H9 (cell line): ENCODE results near the gene GPR89B. TPM values are rescaled to one million over a fixed set of nuclear protein-coding genes. Genes with fewer than 3 reads are reported as not detected.
A peak's percentile ranks its signal among the peaks of the same experiment; 100 is the strongest.

Experiments used
- DNase-seq: peaks from one replicate; pipeline ENCODE4 v3.0.0-alpha.2; 2017
- H2AFZ ChIP-seq: one replicate; pipeline ENCODE4 v1.6.1; 2013; ENCODE audit warnings: mild to moderate bottlenecking, low read length, control low read depth, moderate library complexity
- H2AK5ac ChIP-seq: 2 replicates; pipeline ENCODE4 v1.6.1; 2013; ENCODE audit warnings: low read length, control low read depth, mixed read lengths; ENCODE audit not compliant: insufficient read length
- H2BK120ac ChIP-seq: one replicate; pipeline ENCODE4 v1.6.1; 2013; ENCODE audit warnings: low read depth, mild to moderate bottlenecking, low read length, control low read depth, inconsistent platforms; ENCODE audit not compliant: poor library complexity, severe bottlenecking
- H2BK12ac ChIP-seq: 2 replicates; pipeline ENCODE4 v1.6.1; 2013; ENCODE audit warnings: low read length, control low read depth, mixed read lengths, low read depth; ENCODE audit not compliant: insufficient read length
- H2BK15ac ChIP-seq: 2 replicates; pipeline ENCODE4 v1.6.1; 2013; ENCODE audit warnings: low read depth, low read length, control low read depth
- H2BK20ac ChIP-seq: one replicate; pipeline ENCODE4 v1.6.1; 2013; ENCODE audit warnings: low read depth, mild to moderate bottlenecking, low read length, control low read depth, inconsistent platforms; ENCODE audit not compliant: poor library complexity, severe bottlenecking
- H2BK5ac ChIP-seq: 2 replicates; pipeline ENCODE4 v1.6.1; 2013; ENCODE audit warnings: low read length, control low read depth, mixed read lengths; ENCODE audit not compliant: insufficient read length
- H3K14ac ChIP-seq: 2 replicates; pipeline ENCODE4 v1.6.1; 2013; ENCODE audit warnings: low read length, control low read depth; ENCODE audit not compliant: insufficient read depth
- H3K18ac ChIP-seq: 2 replicates; pipeline ENCODE4 v1.6.1; 2013; ENCODE audit warnings: low read depth, mild to moderate bottlenecking, mixed read lengths, low read length, control low read depth; ENCODE audit not compliant: insufficient read length
- H3K23ac ChIP-seq: 2 replicates; pipeline ENCODE4 v1.6.1; 2013; ENCODE audit warnings: low read length, control low read depth, mixed read lengths, low read depth; ENCODE audit not compliant: insufficient read length
- H3K23me2 ChIP-seq: 2 replicates; pipeline ENCODE4 v1.6.1; 2013; ENCODE audit warnings: low read depth, mild to moderate bottlenecking, mixed read lengths, low read length, control low read depth; ENCODE audit not compliant: insufficient read length, poor library complexity, severe bottlenecking
- H3K27ac ChIP-seq: 2 replicates; pipeline ENCODE4 v1.5.1; 2013; ENCODE audit warnings: low read length, control low read depth, mixed read lengths, low read depth; ENCODE audit not compliant: insufficient read length
- H3K27me3 ChIP-seq: 2 replicates; pipeline ENCODE4 v1.6.1; 2013; ENCODE audit warnings: low read length, control low read depth, inconsistent platforms; ENCODE audit not compliant: insufficient read depth
- H3K4ac ChIP-seq: 2 replicates; pipeline ENCODE4 v1.6.1; 2013; ENCODE audit warnings: low read depth, mild to moderate bottlenecking, control low read depth, inconsistent platforms, low read length, moderate library complexity
- H3K4me1 ChIP-seq: 2 replicates; pipeline ENCODE4 v1.6.1; 2013; ENCODE audit warnings: low read length, control low read depth, inconsistent platforms; ENCODE audit not compliant: insufficient read depth
- H3K4me2 ChIP-seq: 2 replicates; pipeline ENCODE4 v1.6.1; 2013; ENCODE audit warnings: low read length, control low read depth, mixed read lengths; ENCODE audit not compliant: insufficient read length, insufficient read depth
- H3K56ac ChIP-seq: 2 replicates; pipeline ENCODE4 v1.6.1; 2013; ENCODE audit warnings: low read depth, mild to moderate bottlenecking, mixed read lengths, low read length, control low read depth; ENCODE audit not compliant: insufficient read length
- H3K79me1 ChIP-seq: 2 replicates; pipeline ENCODE4 v1.6.1; 2013; ENCODE audit warnings: low read depth, mild to moderate bottlenecking, moderate library complexity, low read length, control low read depth, inconsistent platforms; ENCODE audit not compliant: insufficient read depth, poor library complexity, severe bottlenecking
- H3K79me2 ChIP-seq: 2 replicates; pipeline ENCODE4 v1.6.1; 2013; ENCODE audit warnings: low read length, control low read depth, inconsistent platforms; ENCODE audit not compliant: insufficient read depth
- H3K9ac ChIP-seq: 2 replicates; pipeline ENCODE4 v1.6.1; 2013; ENCODE audit warnings: low read length, control low read depth, mixed read lengths; ENCODE audit not compliant: insufficient read length; ENCODE audit errors: extremely low read depth
- H3K9me3 ChIP-seq: one replicate; pipeline ENCODE4 v1.6.1; 2013; ENCODE audit warnings: low read depth, low read length, inconsistent platforms; ENCODE audit not compliant: control insufficient read depth
- H3T11ph ChIP-seq: one replicate; pipeline ENCODE4 v1.6.1; 2013; ENCODE audit warnings: mild to moderate bottlenecking, low read length, control low read depth, inconsistent platforms
- H4K20me1 ChIP-seq: one replicate; pipeline ENCODE4 v1.6.1; 2013; ENCODE audit not compliant: control insufficient read depth, insufficient read length, insufficient read depth
- H4K5ac ChIP-seq: 2 replicates; pipeline ENCODE4 v1.6.1; 2013; ENCODE audit warnings: low read depth, mild to moderate bottlenecking, mixed read lengths, low read length, control low read depth; ENCODE audit not compliant: insufficient read length
- H4K8ac ChIP-seq: replicated peaks from 2 replicates; pipeline ENCODE4 v1.6.1; 2013; ENCODE audit warnings: low read length, control low read depth, mixed read lengths, low read depth; ENCODE audit not compliant: insufficient read length
- H4K91ac ChIP-seq: 2 replicates; pipeline ENCODE4 v1.6.1; 2013; ENCODE audit warnings: low read depth, mild to moderate bottlenecking, moderate library complexity, mixed read lengths, low read length, control low read depth; ENCODE audit not compliant: insufficient read length
- H3K27ac Mint-ChIP-seq, 3 experiments: 2 replicates in 2 of 3; 3 replicates in 1 of 3; pipeline ENCODE4 v1.8.0; 2020 to 2021; ENCODE audit warnings: mixed read lengths in 3 of 3, mild to moderate bottlenecking in 1 of 3, moderate library complexity in 1 of 3
- H3K27me3 Mint-ChIP-seq: 2 replicates; pipeline ENCODE4 v1.8.0; 2021; ENCODE audit warnings: low read depth, mild to moderate bottlenecking, moderate library complexity, mixed read lengths
- H3K36me3 Mint-ChIP-seq, 3 experiments: 2 replicates in 2 of 3; 3 replicates in 1 of 3; pipeline ENCODE4 v1.8.0; 2020 to 2021; ENCODE audit warnings: low read depth in 3 of 3, mixed read lengths in 3 of 3; ENCODE audit not compliant: insufficient read depth in 1 of 3
- H3K4me1 Mint-ChIP-seq, 2 experiments: 2 replicates each; pipeline ENCODE4 v1.8.0; 2020; ENCODE audit warnings: mixed read lengths in 2 of 2
- H3K4me3 Mint-ChIP-seq, 2 experiments: 2 replicates in 1 of 2; 3 replicates in 1 of 2; pipeline ENCODE4 v1.8.0; 2020 to 2021; ENCODE audit warnings: mild to moderate bottlenecking in 2 of 2, mixed read lengths in 2 of 2, moderate library complexity in 1 of 2
- H3K9me3 Mint-ChIP-seq, 2 experiments: 2 replicates in 1 of 2; 3 replicates in 1 of 2; pipeline ENCODE4 v1.8.0; 2020; ENCODE audit warnings: mild to moderate bottlenecking in 2 of 2, mixed read lengths in 2 of 2, moderate library complexity in 1 of 2
- CTCF ChIP-seq: fragments of 200-600 bp; sonication (generic); conservative IDR thresholded peaks from 3 replicates; pipeline ENCODE4 v1.8.0; 2021; ENCODE audit warnings: antibody characterized with exemption, mild to moderate bottlenecking
- WGBS: extraction: QIAGEN DNeasy Blood & Tissue Kit; methylation state at CpG from one replicate; pipeline ENCODE4 v1.1.7; 2013; ENCODE audit warnings: missing lambda C conversion rate, low lambda C conversion rate, mixed read lengths; ENCODE audit not compliant: insufficient read length; ENCODE audit errors: extremely low coverage; 5-methylcytosine and 5-hydroxymethylcytosine counted together
- total RNA-seq: library from RNA; stranded (reverse); gene quantifications from 2 replicates; pipeline ENCODE4 v1.2.1, GENCODE V29; 2021

GPR89B gene
- total RNA-seq, 1 experiment from 2014 or later = 15.1 TPM

GRCh38 chr1:147913362-147913942 is 14.8 kb upstream of the GPR89B start:
- H3K4me3 Mint-ChIP-seq = no peak overlapping the region
- H3K9me3 Mint-ChIP-seq = no peaks in the 10 kb centered on the region; a peak in 1 of 5 replicates
- no peak overlapping the region for H2AK5ac ChIP-seq
- no peak overlapping the region for H3K56ac ChIP-seq
- DNase-seq = no peak
- no peak overlapping the region for H4K5ac ChIP-seq
- H3K9me3 ChIP-seq = no peaks in the 10 kb centered on the region
- no CpG with 5 or more reads among the region's 7 CpGs for WGBS
- no peaks in the 10 kb centered on the region for H3K27me3 ChIP-seq
- TF ChIP-seq CTCF = no peak
- H4K20me1 ChIP-seq = no peaks in the 10 kb centered on the region
- H3K79me2 ChIP-seq = no peaks in the 10 kb centered on the region
- no peak overlapping the region for H3K27ac ChIP-seq
- peak overlapping the region in 1 of 3 experiments; percentile 17; a peak in 1 of 7 replicates for H3K27ac Mint-ChIP-seq
- no peak overlapping the region for H3K23ac ChIP-seq
- no peak overlapping the region for H4K8ac ChIP-seq
- H2AFZ ChIP-seq = no peak overlapping the region
- no peak overlapping the region for H2BK120ac ChIP-seq
- no peak overlapping the region for H2BK5ac ChIP-seq
- no peak overlapping the region for H3T11ph ChIP-seq
- no peak overlapping the region for H3K18ac ChIP-seq
- H2BK20ac ChIP-seq = no peak overlapping the region
- no peaks in the 10 kb centered on the region for H3K4me1 ChIP-seq
- H3K9ac ChIP-seq = no peak overlapping the region
- H3K14ac ChIP-seq = no peak overlapping the region
- no peaks in the 10 kb centered on the region for H3K23me2 ChIP-seq
- H3K4me1 Mint-ChIP-seq = no peaks in the 10 kb centered on the region
- H3K4ac ChIP-seq = no peak overlapping the region
- no peaks in the 10 kb centered on the region for H3K36me3 Mint-ChIP-seq
- H3K4me2 ChIP-seq = no peak overlapping the region
- H3K79me1 ChIP-seq = no peaks in the 10 kb centered on the region
- H2BK15ac ChIP-seq = no peak overlapping the region
- H3K27me3 Mint-ChIP-seq = peaks cover under 1% of the 10 kb centered on the region; the same call in 1 of the 2 replicates
- H2BK12ac ChIP-seq = no peak overlapping the region
- no peak overlapping the region for H4K91ac ChIP-seq
